Colonic mucosa (tissue), 4 donors: ENCODE data around the gene CLNS1A. TPM values are rescaled to one million over a fixed set of nuclear protein-coding genes. Genes with fewer than 3 reads are reported as not detected.

Experiments used
- DNase-seq: peaks from one replicate; pipeline ENCODE4 v3.0.0-alpha.2; 2020
- H3K27ac ChIP-seq: fragments of 200-600 bp; one replicate; pipeline ENCODE4 v1.8.0; 2021
- H3K27me3 ChIP-seq: fragments of 200-600 bp; one replicate; pipeline ENCODE4 v1.8.0; 2021
- H3K36me3 ChIP-seq: fragments of 200-600 bp; one replicate; pipeline ENCODE4 v1.8.0; 2021
- H3K4me1 ChIP-seq: fragments of 200-600 bp; one replicate; pipeline ENCODE4 v1.8.0; 2021; ENCODE audit warnings: mild to moderate bottlenecking
- H3K4me3 ChIP-seq: fragments of 200-600 bp; one replicate; pipeline ENCODE4 v1.8.0; 2021
- H3K9ac ChIP-seq, 2 donors: one replicate each; pipeline ENCODE4 v1.7.0; 2013; ENCODE audit warnings: control low read depth in 2 of 2, low read depth in 2 of 2, low read length in 2 of 2
- H3K9me3 ChIP-seq: fragments of 200-600 bp; one replicate; pipeline ENCODE4 v1.8.0; 2021
- intact Hi-C: fragments of 100-400 bp; cut with DNase I; formaldehyde crosslinking; loops from one replicate; pipeline ENCODE4 v1.14.1; 2022
- total RNA-seq, 2 donors: library from RNA; stranded (reverse); fragmentation: NEBNext Ultra II Directional in 1 of 2; extraction: Animal tissue kit (Norgen Biotek cat#: 25700) in 1 of 2; gene quantifications; one replicate each; pipeline ENCODE4 v1.2.1, GENCODE V29; 2021
- TF ChIP-seq, protein P1 (sequence below): fragments of 200-600 bp; IDR thresholded peaks from one replicate; pipeline ENCODE4 v1.8.0; 2022; ENCODE audit warnings: antibody characterized with exemption, mild to moderate bottlenecking
- donor health status: healthy.
- donor health status: DM: no; HTN: no; CAD: no.
- donor health status: DM: no; HTN: no; CAD: no.

Gene CLNS1A
- total RNA-seq, 2 donors from 2014 or later, result 81.0 to 81.6 TPM

DNA sequence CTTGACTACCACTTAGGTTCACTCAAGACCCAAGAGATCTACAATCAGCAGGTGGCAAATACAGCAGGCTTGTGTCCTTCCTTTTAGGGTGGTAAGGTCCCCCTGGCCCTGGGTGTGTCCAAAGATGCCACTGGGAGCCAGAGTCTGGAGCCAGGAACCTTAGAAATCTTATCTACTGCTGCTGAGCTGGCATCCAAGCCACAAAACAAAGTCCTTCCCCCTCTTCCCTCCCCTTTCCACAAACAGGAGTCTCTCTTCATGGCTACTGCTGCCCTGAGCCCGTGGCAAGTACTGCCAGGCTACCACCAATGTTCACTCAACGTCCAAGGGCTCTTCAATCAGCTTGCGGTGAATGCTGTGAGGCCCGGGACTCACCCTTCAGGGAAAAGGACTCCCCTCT lies 69.3 kb downstream of the CLNS1A start:
- H3K4me3 ChIP-seq, result no peak overlapping the region
- H3K4me1 ChIP-seq, result no peaks in the 10 kb centered on the region
- H3K27me3 ChIP-seq, result no peaks in the 10 kb centered on the region
- no peaks in the 10 kb centered on the region for H3K9me3 ChIP-seq
- H3K36me3 ChIP-seq, result no peaks in the 10 kb centered on the region
- no peak overlapping the region for H3K27ac ChIP-seq
- intact Hi-C loops, result no loop called here
- no peak overlapping the region for H3K9ac ChIP-seq
- DNase-seq, result no peak
- TF ChIP-seq, protein P1, sequence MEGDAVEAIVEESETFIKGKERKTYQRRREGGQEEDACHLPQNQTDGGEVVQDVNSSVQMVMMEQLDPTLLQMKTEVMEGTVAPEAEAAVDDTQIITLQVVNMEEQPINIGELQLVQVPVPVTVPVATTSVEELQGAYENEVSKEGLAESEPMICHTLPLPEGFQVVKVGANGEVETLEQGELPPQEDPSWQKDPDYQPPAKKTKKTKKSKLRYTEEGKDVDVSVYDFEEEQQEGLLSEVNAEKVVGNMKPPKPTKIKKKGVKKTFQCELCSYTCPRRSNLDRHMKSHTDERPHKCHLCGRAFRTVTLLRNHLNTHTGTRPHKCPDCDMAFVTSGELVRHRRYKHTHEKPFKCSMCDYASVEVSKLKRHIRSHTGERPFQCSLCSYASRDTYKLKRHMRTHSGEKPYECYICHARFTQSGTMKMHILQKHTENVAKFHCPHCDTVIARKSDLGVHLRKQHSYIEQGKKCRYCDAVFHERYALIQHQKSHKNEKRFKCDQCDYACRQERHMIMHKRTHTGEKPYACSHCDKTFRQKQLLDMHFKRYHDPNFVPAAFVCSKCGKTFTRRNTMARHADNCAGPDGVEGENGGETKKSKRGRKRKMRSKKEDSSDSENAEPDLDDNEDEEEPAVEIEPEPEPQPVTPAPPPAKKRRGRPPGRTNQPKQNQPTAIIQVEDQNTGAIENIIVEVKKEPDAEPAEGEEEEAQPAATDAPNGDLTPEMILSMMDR, result no peak

Other genes with a start within 250 kb of the CLNS1A start
- 100 to 1,000 TPM; 104 to 123 TPM for gene PAK1, start 163.7 kb downstream of the CLNS1A start, total RNA-seq
- gene AQP11, start 47.8 kb downstream of the CLNS1A start, total RNA-seq, result 1 to 10 TPM; 4.3 to 5.4 TPM
- 10 to 100 TPM; 36.7 to 68.2 TPM for gene RSF1, start 182.9 kb upstream of the CLNS1A start, total RNA-seq
- 10 to 100 TPM; 12.9 to 20.0 TPM for gene AAMDC, start 183.3 kb upstream of the CLNS1A start, total RNA-seq